ENCODE data around the gene MAPK8. TPM values are rescaled to one million over a fixed set of nuclear protein-coding genes. Genes with fewer than 3 reads are reported as not detected.
A peak's percentile ranks its signal among the peaks of the same experiment; 100 is the strongest.

The MAPK8 gene
- total RNA-seq, 1 donor from 2014 or later, result 56.6 TPM

GRCh38 chr10:48287417-48288391 is 18.8 kb upstream of the MAPK8 start:
- Mint-ChIP-seq H3K4me3 (no peak overlapping the region), H3K4me1 (peaks cover 30% of the 10 kb centered on the region), H3K27ac (ENCODE audit: unreplicated experiment) (peak overlapping the region; percentile 40), H3K36me3 (ENCODE audit: low read depth) (peaks cover 5% of the 10 kb centered on the region), H3K27me3 (ENCODE audit: low read depth) (no peaks in the 10 kb centered on the region), H3K9me3 (peaks cover 13% of the 10 kb centered on the region)
- no peak for TF ChIP-seq CTCF (conservative IDR thresholded peaks at IDR 0.05)
- no peak for DNase-seq (ENCODE audit: low read depth, low spot score)

DNA sequence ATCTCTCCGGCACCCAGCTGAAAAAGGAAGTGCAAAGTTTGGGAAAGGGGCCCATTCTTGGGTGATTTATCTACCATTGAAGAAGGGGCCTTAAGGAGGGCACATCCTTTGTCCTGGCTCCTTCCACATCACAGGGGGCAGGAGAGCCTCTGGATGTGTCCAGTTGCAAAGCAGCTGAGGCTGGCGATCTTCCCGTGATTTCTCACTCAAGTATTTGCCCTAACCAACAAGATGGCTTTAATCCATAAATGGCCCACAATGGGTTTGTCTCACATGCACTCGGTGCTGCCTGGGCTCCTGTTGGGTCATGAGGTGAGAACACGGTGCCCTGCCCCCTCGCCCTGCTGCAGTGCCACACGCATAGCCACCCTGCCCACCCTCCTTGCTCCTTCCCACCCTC is 17.8 kb upstream of the MAPK8 start:
- Mint-ChIP-seq H3K4me3 (no peak overlapping the region), H3K9me3 (peaks cover 12% of the 10 kb centered on the region), H3K27ac (ENCODE audit: unreplicated experiment) (no peak overlapping the region), H3K36me3 (ENCODE audit: low read depth) (peaks cover 4% of the 10 kb centered on the region), H3K4me1 (peaks cover 30% of the 10 kb centered on the region), H3K27me3 (ENCODE audit: low read depth) (no peaks in the 10 kb centered on the region)
- DNase-seq (ENCODE audit: low read depth, low spot score), result no peak
- no peak for TF ChIP-seq CTCF (conservative IDR thresholded peaks at IDR 0.05)

DNA sequence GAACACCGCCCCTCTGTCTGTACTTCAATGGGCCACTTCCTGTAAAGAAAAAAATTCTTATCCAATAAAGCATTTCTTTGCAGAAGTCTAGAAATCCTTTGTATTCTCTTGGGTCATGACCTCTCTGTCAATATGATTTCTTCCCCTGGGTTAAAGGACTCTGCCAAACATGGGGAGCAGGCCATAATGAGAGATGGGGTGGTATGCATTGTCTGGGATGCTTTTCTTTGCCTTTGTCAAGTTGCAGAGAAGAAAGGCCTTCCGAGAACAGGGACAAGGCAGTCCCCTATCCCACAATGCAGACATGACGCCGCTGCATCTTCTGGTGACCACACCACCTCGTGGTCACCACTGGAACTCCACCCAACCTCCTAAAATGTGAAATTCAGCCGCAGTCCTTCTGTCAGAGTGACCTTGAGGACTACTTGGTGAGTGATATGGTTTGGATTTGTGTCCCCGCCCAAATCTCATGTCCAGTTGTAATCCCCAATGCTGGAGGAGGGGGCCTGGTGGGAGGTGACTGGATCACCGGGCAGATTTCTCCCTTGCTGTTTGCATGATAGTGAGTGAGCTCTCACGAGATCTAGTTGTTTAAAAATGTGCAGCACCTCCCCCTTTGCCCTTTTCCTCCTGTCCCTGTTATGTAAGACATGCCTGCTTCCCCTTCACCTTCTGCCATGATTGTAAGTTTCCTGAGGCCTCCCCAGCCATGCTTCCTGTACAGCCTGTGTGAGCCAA is 16.8 kb upstream of the MAPK8 start:
- Mint-ChIP-seq H3K4me1 (peaks cover 30% of the 10 kb centered on the region), H3K9me3 (peaks cover 7% of the 10 kb centered on the region), H3K27me3 (ENCODE audit: low read depth) (no peaks in the 10 kb centered on the region), H3K4me3 (no peak overlapping the region), H3K36me3 (ENCODE audit: low read depth) (no peaks in the 10 kb centered on the region), H3K27ac (ENCODE audit: unreplicated experiment) (peak overlapping the region; percentile 66)
- peak; percentile 76 for DNase-seq (ENCODE audit: low read depth, low spot score)
- TF ChIP-seq CTCF (conservative IDR thresholded peaks at IDR 0.05), result peak; percentile 82

GRCh38 chr10:48290286-48290685 is 16.2 kb upstream of the MAPK8 start:
- TF ChIP-seq CTCF (conservative IDR thresholded peaks at IDR 0.05), result no peak
- no peak overlapping the region for H3K27ac Mint-ChIP-seq (ENCODE audit: unreplicated experiment)
- peaks cover 30% of the 10 kb centered on the region for H3K4me1 Mint-ChIP-seq
- H3K27me3 Mint-ChIP-seq (ENCODE audit: low read depth), result no peaks in the 10 kb centered on the region
- H3K9me3 Mint-ChIP-seq, result peaks cover 7% of the 10 kb centered on the region
- H3K4me3 Mint-ChIP-seq, result no peak overlapping the region
- DNase-seq (ENCODE audit: low read depth, low spot score), result no peak
- no peaks in the 10 kb centered on the region for H3K36me3 Mint-ChIP-seq (ENCODE audit: low read depth)

GRCh38 chr10:48291190-48291589 is 15.3 kb upstream of the MAPK8 start:
- H3K27ac Mint-ChIP-seq (ENCODE audit: unreplicated experiment), result no peak overlapping the region

More at GRCh38 chr10:48291190-48291589, 15.3 kb upstream of the MAPK8 start:
- no peak overlapping the region for H3K4me3 Mint-ChIP-seq
- no peaks in the 10 kb centered on the region for H3K27me3 Mint-ChIP-seq (ENCODE audit: low read depth)
- H3K36me3 Mint-ChIP-seq (ENCODE audit: low read depth), result no peaks in the 10 kb centered on the region
- peaks cover 30% of the 10 kb centered on the region for H3K4me1 Mint-ChIP-seq
- no peak for TF ChIP-seq CTCF (conservative IDR thresholded peaks at IDR 0.05)
- peaks cover 4% of the 10 kb centered on the region for H3K9me3 Mint-ChIP-seq
- DNase-seq (ENCODE audit: low read depth, low spot score), result no peak

All from neural crest cell (in vitro differentiated cells).